Osteocyte (in vitro differentiated cells): Measurements from ENCODE around the gene FUOM. TPM values are rescaled to one million over a fixed set of nuclear protein-coding genes. Genes with fewer than 3 reads are reported as not detected.

Experiments used
- DNase-seq: peaks from one replicate; pipeline ENCODE4 v3.0.0; 2021; ENCODE audit warnings: mixed read lengths; ENCODE audit not compliant: unreplicated experiment; ENCODE audit errors: extremely low spot score
- H3K27ac Mint-ChIP-seq: one replicate; pipeline ENCODE4 v1.8.0; 2021; ENCODE audit warnings: mild to moderate bottlenecking, mixed read lengths; ENCODE audit not compliant: unreplicated experiment
- H3K27me3 Mint-ChIP-seq: one replicate; pipeline ENCODE4 v1.8.0; 2021; ENCODE audit warnings: mixed read lengths; ENCODE audit not compliant: unreplicated experiment
- H3K36me3 Mint-ChIP-seq: one replicate; pipeline ENCODE4 v1.8.0; 2021; ENCODE audit warnings: mixed read lengths; ENCODE audit not compliant: unreplicated experiment
- H3K4me1 Mint-ChIP-seq: one replicate; pipeline ENCODE4 v1.8.0; 2021; ENCODE audit warnings: mixed read lengths; ENCODE audit not compliant: unreplicated experiment
- H3K4me3 Mint-ChIP-seq: one replicate; pipeline ENCODE4 v1.8.0; 2021; ENCODE audit warnings: mild to moderate bottlenecking, moderate library complexity, mixed read lengths; ENCODE audit not compliant: unreplicated experiment
- H3K9me3 Mint-ChIP-seq: one replicate; pipeline ENCODE4 v1.8.0; 2021; ENCODE audit warnings: mixed read lengths; ENCODE audit not compliant: unreplicated experiment
- CTCF ChIP-seq: fragments of 200-600 bp; sonication (generic); IDR thresholded peaks from 2 replicates; pipeline ENCODE4 v1.5.0; 2021; ENCODE audit warnings: antibody characterized with exemption, mild to moderate bottlenecking, moderate library complexity
- total RNA-seq: library from RNA; stranded (reverse); gene quantifications from 2 replicates; pipeline ENCODE4 v1.2.1, GENCODE V29; 2021

Gene FUOM
- total RNA-seq, 1 donor from 2014 or later: 24.0 TPM

- Mint-ChIP-seq H3K4me3 (peak overlapping the region; percentile 14), H3K4me1 (no peaks in the 10 kb centered on the region), H3K27me3 (no peaks in the 10 kb centered on the region), H3K27ac (no peak overlapping the region), H3K9me3 (no peaks in the 10 kb centered on the region), H3K36me3 (peaks cover 8% of the 10 kb centered on the region)
- DNase-seq: peak; percentile 85
- no peak for TF ChIP-seq CTCF
Observed at GRCh38 chr10:133358162-133358924, 524 bp upstream of the FUOM start.

- peak overlapping the region; percentile 72 for H3K4me3 Mint-ChIP-seq
- H3K4me1 Mint-ChIP-seq: no peaks in the 10 kb centered on the region
- DNase-seq: no peak
- H3K27ac Mint-ChIP-seq: no peak overlapping the region
- TF ChIP-seq CTCF: no peak
- no peaks in the 10 kb centered on the region for H3K27me3 Mint-ChIP-seq
- H3K36me3 Mint-ChIP-seq: peaks cover 1% of the 10 kb centered on the region
- no peaks in the 10 kb centered on the region for H3K9me3 Mint-ChIP-seq
Observed at GRCh38 chr10:133356549-133357284, 1.1 kb downstream of the FUOM start.

- TF ChIP-seq CTCF: no peak
- Mint-ChIP-seq H3K27ac (no peak overlapping the region), H3K36me3 (peaks cover 1% of the 10 kb centered on the region), H3K4me3 (peak overlapping the region; percentile 47), H3K27me3 (no peaks in the 10 kb centered on the region), H3K9me3 (no peaks in the 10 kb centered on the region), H3K4me1 (no peaks in the 10 kb centered on the region)
- no peak for DNase-seq
Observed at GRCh38 chr10:133355991-133356390, 1.8 kb downstream of the FUOM start.

GRCh38 chr10:133355266-133355665 is 2.6 kb downstream of the FUOM start:
- no peak for TF ChIP-seq CTCF
- Mint-ChIP-seq H3K4me3 (no peak overlapping the region), H3K27me3 (no peaks in the 10 kb centered on the region), H3K36me3 (peaks cover 1% of the 10 kb centered on the region), H3K27ac (no peak overlapping the region), H3K9me3 (no peaks in the 10 kb centered on the region), H3K4me1 (no peaks in the 10 kb centered on the region)
- no peak for DNase-seq

- H3K9me3 Mint-ChIP-seq: no peaks in the 10 kb centered on the region
- H3K27me3 Mint-ChIP-seq: no peaks in the 10 kb centered on the region
- H3K36me3 Mint-ChIP-seq: peaks cover 1% of the 10 kb centered on the region
- H3K27ac Mint-ChIP-seq: no peak overlapping the region
- no peak overlapping the region for H3K4me3 Mint-ChIP-seq
- no peaks in the 10 kb centered on the region for H3K4me1 Mint-ChIP-seq
- no peak for TF ChIP-seq CTCF
- DNase-seq: no peak
Observed at GRCh38 chr10:133354672-133355240, 3.1 kb downstream of the FUOM start.
